CD14-positive monocyte (primary cell): ENCODE measurements around the gene SERPINB11. TPM values are rescaled to one million over a fixed set of nuclear protein-coding genes. Genes with fewer than 3 reads are reported as not detected.

Experiments used
- DNase-seq, 3 donors: peaks; one replicate each; pipeline ENCODE4 v3.0.0-alpha.2; 2011 to 2022
- H2AFZ ChIP-seq: 2 replicates; pipeline ENCODE4 v1.6.0; 2012; ENCODE audit warnings: mild to moderate bottlenecking, low read depth, low read length, inconsistent platforms; ENCODE audit not compliant: insufficient read depth, poor library complexity, severe bottlenecking
- H3K27ac ChIP-seq, 2 donors: 1 replicate in 1 of 2; 2 replicates in 1 of 2; pipeline ENCODE4 v1.5.1; 2012 to 2013; ENCODE audit warnings: low read length in 2 of 2, control low read depth in 1 of 2, inconsistent platforms in 1 of 2, low read depth in 1 of 2, mild to moderate bottlenecking in 1 of 2
- H3K27me3 ChIP-seq, 2 donors: one replicate each; pipeline versions ENCODE4 v1.6.0 to v1.6.1; 2011 to 2013; ENCODE audit warnings: low read length in 2 of 2; ENCODE audit not compliant: control insufficient read depth in 2 of 2, insufficient read depth in 2 of 2
- H3K36me3 ChIP-seq, 2 donors: replicated peaks in 1 of 2; 1 replicate in 1 of 2; 2 replicates in 1 of 2; pipeline versions ENCODE4 v1.5.1 to v1.6.1; 2012 to 2013; ENCODE audit warnings: low read length in 2 of 2, control low read depth in 1 of 2, inconsistent platforms in 1 of 2, mild to moderate bottlenecking in 1 of 2; ENCODE audit not compliant: insufficient read depth in 2 of 2, control insufficient read depth in 1 of 2
- H3K4me1 ChIP-seq, 2 donors: 1 replicate in 1 of 2; 2 replicates in 1 of 2; pipeline versions ENCODE4 v1.5.1 to v1.6.1; 2012 to 2013; ENCODE audit warnings: low read length in 2 of 2, control low read depth in 1 of 2, inconsistent platforms in 1 of 2, mild to moderate bottlenecking in 1 of 2, moderate library complexity in 1 of 2; ENCODE audit not compliant: insufficient read depth in 2 of 2, control insufficient read depth in 1 of 2
- H3K4me2 ChIP-seq: replicated peaks from 2 replicates; pipeline ENCODE3; 2012; ENCODE audit warnings: low read length, moderate library complexity, mild to moderate bottlenecking; ENCODE audit not compliant: poor library complexity, severe bottlenecking; ENCODE audit errors: extremely low read depth
- H3K4me3 ChIP-seq, 3 experiments: fragments of 200-600 bp in 1 of 3; sonication (generic) in 1 of 3; replicated peaks in 1 of 3; 1 replicate in 2 of 3; 2 replicates in 1 of 3; pipeline ENCODE4 v1.5.1; 2011 to 2013; ENCODE audit warnings: low read length in 3 of 3, mild to moderate bottlenecking in 3 of 3, control low read depth in 2 of 3, low read depth in 2 of 3, inconsistent platforms in 1 of 3, moderate library complexity in 1 of 3
- H3K79me2 ChIP-seq: 2 replicates; pipeline ENCODE4 v1.6.0; 2012; ENCODE audit warnings: mild to moderate bottlenecking, control low read depth, inconsistent platforms, low read length, moderate library complexity; ENCODE audit not compliant: insufficient read depth
- H3K9ac ChIP-seq: 2 replicates; pipeline ENCODE4 v1.6.0; 2017; ENCODE audit warnings: low read length, mild to moderate bottlenecking; ENCODE audit not compliant: insufficient read depth, poor library complexity, severe bottlenecking
- H3K9me3 ChIP-seq, 2 donors: replicated peaks in 1 of 2; 1 replicate in 1 of 2; 2 replicates in 1 of 2; pipeline versions ENCODE4 v1.5.1 to v1.6.1; 2012 to 2013; ENCODE audit warnings: low read length in 2 of 2, control low read depth in 1 of 2; ENCODE audit not compliant: control insufficient read depth in 1 of 2, insufficient read depth in 1 of 2
- H4K20me1 ChIP-seq: 2 replicates; pipeline ENCODE4 v1.6.0; 2012; ENCODE audit warnings: mild to moderate bottlenecking, low read length, control low read depth, moderate library complexity; ENCODE audit not compliant: insufficient read depth
- H3K27ac Mint-ChIP-seq, 7 donors: one replicate each; pipeline ENCODE4 v1.8.0; 2020; ENCODE audit warnings: mild to moderate bottlenecking in 7 of 7, mixed read lengths in 7 of 7, moderate library complexity in 6 of 7, inconsistent platforms in 2 of 7
- H3K27me3 Mint-ChIP-seq, 3 donors: one replicate each; pipeline ENCODE4 v1.8.0; 2021 to 2022; ENCODE audit warnings: low read depth in 3 of 3, mild to moderate bottlenecking in 3 of 3, mixed read lengths in 3 of 3, moderate library complexity in 3 of 3, inconsistent platforms in 1 of 3
- H3K36me3 Mint-ChIP-seq, 2 donors: one replicate each; pipeline ENCODE4 v1.8.0; 2020; ENCODE audit warnings: mixed read lengths in 2 of 2, inconsistent platforms in 1 of 2, mild to moderate bottlenecking in 1 of 2
- H3K4me1 Mint-ChIP-seq: one replicate; pipeline ENCODE4 v1.8.0; 2020; ENCODE audit warnings: mild to moderate bottlenecking, mixed read lengths
- H3K4me3 Mint-ChIP-seq, 2 donors: one replicate each; pipeline ENCODE4 v1.8.0; 2020; ENCODE audit warnings: mild to moderate bottlenecking in 2 of 2, mixed read lengths in 2 of 2, moderate library complexity in 1 of 2
- H3K9me3 Mint-ChIP-seq, 7 donors: one replicate each; pipeline ENCODE4 v1.8.0; 2020 to 2022; ENCODE audit warnings: mixed read lengths in 7 of 7, mild to moderate bottlenecking in 6 of 7, moderate library complexity in 6 of 7, inconsistent platforms in 2 of 7
- WGBS: methylation state at CpG from one replicate; pipeline ENCODE4 v1.1.5; 2013; ENCODE audit warnings: missing lambda C conversion rate; ENCODE audit not compliant: insufficient coverage; 5-methylcytosine and 5-hydroxymethylcytosine counted together
- intact Hi-C, 2 donors: fragments of 100-400 bp; cut with micrococcal nuclease; formaldehyde crosslinking; loops; one replicate each; pipeline versions ENCODE4 v1.15.0 to v1.15.1; 2023
- polyA plus RNA-seq, 3 donors: library from polyadenylated mRNA; depleted of rRNA in 1 of 3; unstranded in 2 of 3; stranded (reverse) in 1 of 3; fragments of 300-500 nt in 2 of 3; fragments of >200 nt in 1 of 3; fragmentation: Illumina TruSeq in 2 of 3; gene quantifications; 1 replicate in 2 of 3; 2 replicates in 1 of 3; pipeline ENCODE4 v1.2.3, GENCODE V29; 2012 to 2021
- TF ChIP-seq, protein P1 (sequence below): fragments of 200-600 bp; IDR thresholded peaks from one replicate; pipeline ENCODE4 v1.8.0; 2022; ENCODE audit warnings: antibody characterized with exemption, mild to moderate bottlenecking

SERPINB11 gene
- polyA plus RNA-seq, 3 donors, result not detected

DNA sequence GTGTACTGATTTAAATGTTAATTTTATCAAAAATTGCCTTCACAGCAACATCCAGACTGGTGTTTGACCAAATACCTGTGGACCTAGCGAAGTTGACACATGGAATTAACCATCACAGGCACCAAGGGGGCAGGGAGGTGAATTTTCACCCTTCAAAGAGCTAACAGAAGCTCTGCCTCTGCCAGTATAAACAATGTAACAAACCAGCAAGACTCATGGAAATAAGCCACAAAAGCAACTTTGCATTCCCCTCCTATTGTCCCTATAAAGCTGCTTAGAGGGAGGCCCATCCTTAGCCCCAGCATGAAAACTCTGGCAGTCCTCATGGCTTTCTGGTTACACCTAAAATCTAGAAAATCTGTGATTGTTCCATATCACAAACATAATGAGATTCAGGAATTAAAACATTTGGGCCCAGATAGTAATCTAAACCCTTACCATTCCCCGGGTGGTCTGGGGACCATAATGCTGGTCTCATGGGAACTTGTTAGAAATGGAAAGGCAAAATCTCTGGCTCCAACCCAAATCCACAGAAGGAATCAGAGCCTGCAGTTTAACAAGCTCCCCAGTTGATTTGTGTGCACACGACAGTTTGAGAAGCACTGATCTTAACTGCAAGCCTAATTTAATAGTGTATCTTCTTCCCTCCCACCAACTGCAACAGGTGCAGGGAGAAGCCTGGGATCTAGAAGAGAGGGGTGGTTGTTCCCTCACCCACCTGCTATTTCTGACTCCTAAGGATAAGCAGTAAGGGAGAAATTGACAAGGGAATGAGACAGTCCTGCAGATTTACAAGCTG lies 23.1 kb downstream of the SERPINB11 start:
- Histone ChIP-seq H3K27me3 (no peaks in the 10 kb centered on the region), H4K20me1 (no peaks in the 10 kb centered on the region), H3K9ac (no peak overlapping the region), H3K79me2 (no peaks in the 10 kb centered on the region), H3K4me1 (no peaks in the 10 kb centered on the region), H2AFZ (no peak overlapping the region), H3K9me3 (no peaks in the 10 kb centered on the region), H3K4me2 (no peak overlapping the region), H3K36me3 (no peaks in the 10 kb centered on the region), H3K27ac (no peak overlapping the region), H3K4me3 (no peak overlapping the region)
- WGBS, result no CpG with 5 or more reads among the region's 3 CpGs
- DNase-seq, result no peak
- peaks cover 2 to 6% (median 3%) of the 10 kb centered on the region in 7 donors for H3K9me3 Mint-ChIP-seq
- H3K27me3 Mint-ChIP-seq, result peaks cover 3 to 7% (median 5%) of the 10 kb centered on the region in 3 donors
- H3K4me1 Mint-ChIP-seq, result no peaks in the 10 kb centered on the region
- no peak overlapping the region for H3K4me3 Mint-ChIP-seq
- no peak overlapping the region for H3K27ac Mint-ChIP-seq
- H3K36me3 Mint-ChIP-seq, result no peaks in the 10 kb centered on the region
- TF ChIP-seq, protein P1, sequence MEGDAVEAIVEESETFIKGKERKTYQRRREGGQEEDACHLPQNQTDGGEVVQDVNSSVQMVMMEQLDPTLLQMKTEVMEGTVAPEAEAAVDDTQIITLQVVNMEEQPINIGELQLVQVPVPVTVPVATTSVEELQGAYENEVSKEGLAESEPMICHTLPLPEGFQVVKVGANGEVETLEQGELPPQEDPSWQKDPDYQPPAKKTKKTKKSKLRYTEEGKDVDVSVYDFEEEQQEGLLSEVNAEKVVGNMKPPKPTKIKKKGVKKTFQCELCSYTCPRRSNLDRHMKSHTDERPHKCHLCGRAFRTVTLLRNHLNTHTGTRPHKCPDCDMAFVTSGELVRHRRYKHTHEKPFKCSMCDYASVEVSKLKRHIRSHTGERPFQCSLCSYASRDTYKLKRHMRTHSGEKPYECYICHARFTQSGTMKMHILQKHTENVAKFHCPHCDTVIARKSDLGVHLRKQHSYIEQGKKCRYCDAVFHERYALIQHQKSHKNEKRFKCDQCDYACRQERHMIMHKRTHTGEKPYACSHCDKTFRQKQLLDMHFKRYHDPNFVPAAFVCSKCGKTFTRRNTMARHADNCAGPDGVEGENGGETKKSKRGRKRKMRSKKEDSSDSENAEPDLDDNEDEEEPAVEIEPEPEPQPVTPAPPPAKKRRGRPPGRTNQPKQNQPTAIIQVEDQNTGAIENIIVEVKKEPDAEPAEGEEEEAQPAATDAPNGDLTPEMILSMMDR, result no peak
- intact Hi-C loops, result no loop called here

GRCh38 chr18:63730773-63731172 lies 28.0 kb downstream of the SERPINB11 start:
- intact Hi-C loops, result no loop called here
- H3K27ac ChIP-seq, result no peak overlapping the region
- DNase-seq, result no peak
- H3K4me2 ChIP-seq, result no peak overlapping the region
- H3K9ac ChIP-seq, result no peak overlapping the region
- no peak overlapping the region for H3K4me3 ChIP-seq
- Mint-ChIP-seq H3K27ac (peak overlapping the region in 1 of 7 donors; percentile 11), H3K36me3 (no peaks in the 10 kb centered on the region), H3K9me3 (peaks cover 0 to 4% (median 2%) of the 10 kb centered on the region in 7 donors), H3K4me3 (no peak overlapping the region), H3K4me1 (no peaks in the 10 kb centered on the region), H3K27me3 (peaks cover 10 to 22% (median 14%) of the 10 kb centered on the region in 3 donors)
- H3K79me2 ChIP-seq, result no peaks in the 10 kb centered on the region
- no peaks in the 10 kb centered on the region for H3K9me3 ChIP-seq
- no peaks in the 10 kb centered on the region for H3K27me3 ChIP-seq
- no peak overlapping the region for H2AFZ ChIP-seq
- H3K4me1 ChIP-seq, result no peaks in the 10 kb centered on the region
- no peaks in the 10 kb centered on the region for H4K20me1 ChIP-seq
- H3K36me3 ChIP-seq, result no peaks in the 10 kb centered on the region
- WGBS, result 91% methylated on average over 4 of the region's 5 CpGs
- TF ChIP-seq, protein P1, result no peak
